ENCODE measurements around the gene ACOT6. TPM values are rescaled to one million over a fixed set of nuclear protein-coding genes. Genes with fewer than 3 reads are reported as not detected.

Gene ACOT6
- not detected in 2 replicates for total RNA-seq (2012; rRNA removed)
- polyA plus RNA-seq (2012; rRNA removed), result not detected in 2 replicates
- polyA plus RNA-seq (2012; cell fraction: cytosol; rRNA removed), result not detected in 2 replicates
- polyA plus RNA-seq (2012; cell fraction: nucleus; rRNA removed; ENCODE audit: low replicate concordance), result not detected in 2 replicates
- Bru-seq, nascent RNA, result percentile 9 among the genes with signal in this experiment
- not detected for BruChase-seq, experiment 1, labeled RNA remaining after a 6-hour chase
- percentile 16 among the genes with signal in this experiment for BruChase-seq, experiment 2, labeled RNA remaining after a 2-hour chase
- long read RNA-seq, result 0 reads

- CTCF ChIA-PET, result no interaction called here
- H2BK5ac ChIP-seq (ENCODE audit: low read depth, low read length, poor library complexity, severe bottlenecking), result peak within 1 kb of the TSS; percentile 69
- H3K36me3 ChIP-seq (ENCODE audit: control insufficient read depth, insufficient read depth, low read length), result no peaks in the 10 kb centered on the region
- peak within 1 kb of the TSS; percentile 46; the same call in 1 of the 2 replicates for H4K91ac ChIP-seq (ENCODE audit: insufficient read depth, low read depth, low read length)
- H3K79me1 ChIP-seq (ENCODE audit: low read depth in 1 of 2, low read length in 2 of 2), result no peaks in the 10 kb centered on the region
- 2% methylated on average over 67 of the region's 84 CpGs; no CpG with 5 or more reads in 1 of the 2 experiments for WGBS, 2 experiments (ENCODE audit: extremely low coverage in 2 of 2, insufficient read length in 1 of 2)
- H3K27me3 ChIP-seq (ENCODE audit: control insufficient read depth, insufficient read depth, low read length), result 0 out of 2 replicates have a peak, but pooled peaks cover 3% of the 10 kb centered on the region
- no peak within 1 kb of the TSS for H3K56ac ChIP-seq (ENCODE audit: extremely low read depth, insufficient read depth, low read length)
- H2AK9ac ChIP-seq (replicated peaks; ENCODE audit: low read depth, low read length, poor library complexity), result peak within 1 kb of the TSS; percentile 85
- in situ Hi-C loops (cut with MboI; ENCODE audit: low sequenced_read_pairs), result no loop called here
- H4K5ac ChIP-seq (ENCODE audit: low read depth, low read length), result peak within 1 kb of the TSS; percentile 65
- peak within 1 kb of the TSS; percentile 61 to 83; a peak in 3 of 4 replicates for H4K8ac ChIP-seq (ENCODE audit: low read depth in 2 of 2, low read length in 2 of 2)
- 0 out of 2 replicates have a peak within 1 kb of the TSS, but pooled peaks have one; percentile 66 for H3K23ac ChIP-seq (ENCODE audit: low read depth, low read length)
- peak within 1 kb of the TSS; percentile 77 for H3K4me2 ChIP-seq (ENCODE audit: low read depth, low read length)
- H3K4me1 ChIP-seq (ENCODE audit: control insufficient read depth, insufficient read depth, low read length), result no peaks in the 10 kb centered on the region
- TF ChIP-seq CHD1 (IDR thresholded peaks at IDR 0.05; ENCODE audit: low read depth, low read length) (no peak), RCOR1 (IDR thresholded peaks at IDR 0.05; ENCODE audit: insufficient replicate concordance, low read length) (no peak), CEBPB (IDR thresholded peaks at IDR 0.05; ENCODE audit: low read depth, low read length) (no peak), CTCF (conservative IDR thresholded peaks at IDR 0.05; ENCODE audit: low read depth, low read length) (no peak), MXI1 (IDR thresholded peaks at IDR 0.05; ENCODE audit: borderline replicate concordance, low read depth, low read length) (no peak; the same call in 1 of the 2 replicates), RFX5 (IDR thresholded peaks at IDR 0.05; ENCODE audit: low read depth, low read length) (no peak), POLR2A (IDR thresholded peaks at IDR 0.05; ENCODE audit: low read depth, low read length) (no peak), NFE2L2 (IDR thresholded peaks at IDR 0.05; ENCODE audit: low read depth, low read length) (no peak), ELK1 (IDR thresholded peaks at IDR 0.05; ENCODE audit: borderline replicate concordance, low read depth, low read length) (no peak), USF2 (IDR thresholded peaks at IDR 0.05; ENCODE audit: low read depth, low read length) (no peak)
- no peaks in the 10 kb centered on the region for H3K9me1 ChIP-seq (ENCODE audit: insufficient read depth, low read length)
- H3K18ac ChIP-seq (ENCODE audit: low read depth, low read length), result peak within 1 kb of the TSS; percentile 42; the same call in 1 of the 2 replicates
- DNase-seq (peak; percentile 64), ATAC-seq (ENCODE audit: low read depth) (peak; percentile 96)
- no peak within 1 kb of the TSS for H2BK15ac ChIP-seq (ENCODE audit: low read depth, low read length)
- no peak within 1 kb of the TSS for H2AK5ac ChIP-seq (ENCODE audit: low read depth, low read length)
- no peaks in the 10 kb centered on the region for H4K20me1 ChIP-seq (ENCODE audit: insufficient read depth, low read length)
- peak within 1 kb of the TSS; percentile 93 for H2AFZ ChIP-seq (replicated peaks; ENCODE audit: low read length, poor library complexity)
- H3K27ac ChIP-seq (ENCODE audit: insufficient read depth, low read length), result peak within 1 kb of the TSS; percentile 63
- H3K9me3 ChIP-seq (ENCODE audit: control insufficient read depth, insufficient read depth, low read length), result no peaks in the 10 kb centered on the region; the same call in 1 of the 2 replicates
- H2BK20ac ChIP-seq (ENCODE audit: low read depth, low read length), result no peak within 1 kb of the TSS
- H3K14ac ChIP-seq (replicated peaks; ENCODE audit: low read depth, low read length), result no peak within 1 kb of the TSS; the same call in 1 of the 2 replicates
- peak within 1 kb of the TSS; percentile 77 for H3K4me3 ChIP-seq (ENCODE audit: insufficient read depth, low read depth, low read length)
- POLR2A ChIA-PET (ENCODE audit: unreplicated experiment), result no interaction called here
- dilution Hi-C loops (cut with HindIII; ENCODE audit: low sequenced_read_pairs, unreplicated experiment), result no loop called here
- H3K4ac ChIP-seq (ENCODE audit: low read depth, low read length), result peak within 1 kb of the TSS; percentile 25
- intact Hi-C loops (cut with micrococcal nuclease), result loop anchor here (5.0 kb wide), 1 partner anchor 120 kb away; the partner anchor contains the start of gene RIOX1
- peak within 1 kb of the TSS; percentile 71 for H3K9ac ChIP-seq (ENCODE audit: low read depth, low read length)
- no TSS peak for BruUV-seq (replicated peaks)
- peak within 1 kb of the TSS; percentile 35; the same call in 1 of the 2 replicates for H2BK120ac ChIP-seq (ENCODE audit: low read depth, low read length)
These were observed at the start of gene ACOT6 for GRCh38 chr14:73612339-73613045. ACOT6 (plus strand) TSS chr14:73612517; CDS start chr14:73612572, 55 bp downstream.

Measured in IMR-90 (cell line).